ENCODE results near the gene OR1L1. TPM values are rescaled to one million over a fixed set of nuclear protein-coding genes. Genes with fewer than 3 reads are reported as not detected.

The OR1L1 gene
- polyA plus RNA-seq (ENCODE audit: insufficient read length), result not detected

GRCh38 chr9:122661416-122661815, at the start of gene OR1L1:
OR1L1 (plus strand) TSS chr9:122661716; CDS start chr9:122661716, 0 bp downstream.
- DNase-seq, result no peak

GRCh38 chr9:122614362-122614761, 47.2 kb upstream of the OR1L1 start, which contains the start of gene OR1Q1:
OR1Q1 (plus strand) TSS chr9:122614738; CDS start chr9:122614738, 0 bp downstream.
- DNase-seq, result no peak

GRCh38 chr9:122619996-122620395, 41.5 kb upstream of the OR1L1 start:
- no peak for DNase-seq

- no peak for DNase-seq
These were observed 19.3 kb upstream of the OR1L1 start for GRCh38 chr9:122642226-122642625.

GRCh38 chr9:122656378-122656777, 5.1 kb upstream of the OR1L1 start:
- no peak for DNase-seq

- no peak for DNase-seq
These were observed 4.0 kb upstream of the OR1L1 start, which contains the start of gene OR1B1 for GRCh38 chr9:122657527-122657926. OR1B1 (minus strand) TSS chr9:122657627.

GRCh38 chr9:122672481-122672880, 11.0 kb downstream of the OR1L1 start:
- DNase-seq, result no peak

- no peak for DNase-seq
These were observed 23.3 kb downstream of the OR1L1 start for GRCh38 chr9:122684851-122685250.

- DNase-seq, result no peak
These were observed 34.2 kb downstream of the OR1L1 start for GRCh38 chr9:122695696-122696095.

Other genes with a start within 250 kb of the OR1L1 start
- gene OR1J1, start 183.8 kb upstream of the OR1L1 start, polyA plus RNA-seq (ENCODE audit: insufficient read length), result not detected
- gene OR1J2, start 150.9 kb upstream of the OR1L1 start, polyA plus RNA-seq (ENCODE audit: insufficient read length), result not detected
- not detected for gene OR1J4, start 142.6 kb upstream of the OR1L1 start, polyA plus RNA-seq (ENCODE audit: insufficient read length)
- gene OR1N1, start 134.4 kb upstream of the OR1L1 start, polyA plus RNA-seq (ENCODE audit: insufficient read length), result not detected
- not detected for gene OR1N2, start 108.6 kb upstream of the OR1L1 start, polyA plus RNA-seq (ENCODE audit: insufficient read length)
- gene OR1L8, start 78.3 kb upstream of the OR1L1 start, polyA plus RNA-seq (ENCODE audit: insufficient read length), result 0.09 TPM
- gene OR1Q1, start 47.0 kb upstream of the OR1L1 start, polyA plus RNA-seq (ENCODE audit: insufficient read length), result not detected
- not detected for gene OR1B1, start 4.1 kb upstream of the OR1L1 start, polyA plus RNA-seq (ENCODE audit: insufficient read length)
- not detected for gene OR1L3, start 13.4 kb downstream of the OR1L1 start, polyA plus RNA-seq (ENCODE audit: insufficient read length)
- gene OR1L4, start 62.3 kb downstream of the OR1L1 start, polyA plus RNA-seq (ENCODE audit: insufficient read length), result not detected
- gene OR1L6, start 80.6 kb downstream of the OR1L1 start, polyA plus RNA-seq (ENCODE audit: insufficient read length), result not detected
- gene OR5C1, start 127.2 kb downstream of the OR1L1 start, polyA plus RNA-seq (ENCODE audit: insufficient read length), result not detected
- gene OR1K1, start 138.4 kb downstream of the OR1L1 start, polyA plus RNA-seq (ENCODE audit: insufficient read length), result not detected
- 15.2 TPM for gene PDCL, start 166.9 kb downstream of the OR1L1 start, polyA plus RNA-seq (ENCODE audit: insufficient read length)
- gene RC3H2, start 243.6 kb downstream of the OR1L1 start, polyA plus RNA-seq (ENCODE audit: insufficient read length), result 32.2 TPM

Measured in hindlimb muscle (tissue), 1 donor.